ENCODE data around the gene SERINC5.

- TF ChIP-seq, protein P1, sequence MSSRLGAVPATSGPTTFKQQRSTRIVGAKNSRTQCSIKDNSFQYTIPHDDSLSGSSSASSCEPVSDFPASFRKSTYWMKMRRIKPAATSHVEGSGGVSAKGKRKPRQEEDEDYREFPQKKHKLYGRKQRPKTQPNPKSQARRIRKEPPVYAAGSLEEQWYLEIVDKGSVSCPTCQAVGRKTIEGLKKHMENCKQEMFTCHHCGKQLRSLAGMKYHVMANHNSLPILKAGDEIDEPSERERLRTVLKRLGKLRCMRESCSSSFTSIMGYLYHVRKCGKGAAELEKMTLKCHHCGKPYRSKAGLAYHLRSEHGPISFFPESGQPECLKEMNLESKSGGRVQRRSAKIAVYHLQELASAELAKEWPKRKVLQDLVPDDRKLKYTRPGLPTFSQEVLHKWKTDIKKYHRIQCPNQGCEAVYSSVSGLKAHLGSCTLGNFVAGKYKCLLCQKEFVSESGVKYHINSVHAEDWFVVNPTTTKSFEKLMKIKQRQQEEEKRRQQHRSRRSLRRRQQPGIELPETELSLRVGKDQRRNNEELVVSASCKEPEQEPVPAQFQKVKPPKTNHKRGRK (CRISPR knock-in tag; IDR thresholded peaks at IDR 0.05; ENCODE audit: borderline replicate concordance) = no peak
- TF ChIP-seq GABPB1 (CRISPR knock-in tag; IDR thresholded peaks at IDR 0.05) (no peak), KAT7 (CRISPR knock-in tag; IDR thresholded peaks at IDR 0.05; ENCODE audit: borderline replicate concordance) (no peak), FOXP4 (CRISPR knock-in tag; IDR thresholded peaks at IDR 0.05) (no peak), FOXP1 (CRISPR knock-in tag; IDR thresholded peaks at IDR 0.05; ENCODE audit: borderline replicate concordance) (no peak)
- TF ChIP-seq, protein P2, sequence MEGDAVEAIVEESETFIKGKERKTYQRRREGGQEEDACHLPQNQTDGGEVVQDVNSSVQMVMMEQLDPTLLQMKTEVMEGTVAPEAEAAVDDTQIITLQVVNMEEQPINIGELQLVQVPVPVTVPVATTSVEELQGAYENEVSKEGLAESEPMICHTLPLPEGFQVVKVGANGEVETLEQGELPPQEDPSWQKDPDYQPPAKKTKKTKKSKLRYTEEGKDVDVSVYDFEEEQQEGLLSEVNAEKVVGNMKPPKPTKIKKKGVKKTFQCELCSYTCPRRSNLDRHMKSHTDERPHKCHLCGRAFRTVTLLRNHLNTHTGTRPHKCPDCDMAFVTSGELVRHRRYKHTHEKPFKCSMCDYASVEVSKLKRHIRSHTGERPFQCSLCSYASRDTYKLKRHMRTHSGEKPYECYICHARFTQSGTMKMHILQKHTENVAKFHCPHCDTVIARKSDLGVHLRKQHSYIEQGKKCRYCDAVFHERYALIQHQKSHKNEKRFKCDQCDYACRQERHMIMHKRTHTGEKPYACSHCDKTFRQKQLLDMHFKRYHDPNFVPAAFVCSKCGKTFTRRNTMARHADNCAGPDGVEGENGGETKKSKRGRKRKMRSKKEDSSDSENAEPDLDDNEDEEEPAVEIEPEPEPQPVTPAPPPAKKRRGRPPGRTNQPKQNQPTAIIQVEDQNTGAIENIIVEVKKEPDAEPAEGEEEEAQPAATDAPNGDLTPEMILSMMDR (IDR thresholded peaks at IDR 0.05) = no peak
- TF ChIP-seq, protein P3, sequence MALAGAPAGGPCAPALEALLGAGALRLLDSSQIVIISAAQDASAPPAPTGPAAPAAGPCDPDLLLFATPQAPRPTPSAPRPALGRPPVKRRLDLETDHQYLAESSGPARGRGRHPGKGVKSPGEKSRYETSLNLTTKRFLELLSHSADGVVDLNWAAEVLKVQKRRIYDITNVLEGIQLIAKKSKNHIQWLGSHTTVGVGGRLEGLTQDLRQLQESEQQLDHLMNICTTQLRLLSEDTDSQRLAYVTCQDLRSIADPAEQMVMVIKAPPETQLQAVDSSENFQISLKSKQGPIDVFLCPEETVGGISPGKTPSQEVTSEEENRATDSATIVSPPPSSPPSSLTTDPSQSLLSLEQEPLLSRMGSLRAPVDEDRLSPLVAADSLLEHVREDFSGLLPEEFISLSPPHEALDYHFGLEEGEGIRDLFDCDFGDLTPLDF (CRISPR knock-in tag; IDR thresholded peaks at IDR 0.05) = no peak
These were observed 16.8 kb downstream of the SERINC5 start for GRCh38 chr5:80238778-80239679.

All from WTC11 (cell line).